Chondrocyte (in vitro differentiated cells): ENCODE measurements around the gene UTP20. TPM values are rescaled to one million over a fixed set of nuclear protein-coding genes. Genes with fewer than 3 reads are reported as not detected.

Experiments
- DNase-seq: peaks from one replicate; pipeline ENCODE4 v3.0.0; 2021; ENCODE audit warnings: mixed read lengths, low spot score
- H3K27ac Mint-ChIP-seq: one replicate; pipeline ENCODE4 v1.8.0; 2021; ENCODE audit warnings: mild to moderate bottlenecking, moderate library complexity, mixed read lengths; ENCODE audit not compliant: unreplicated experiment
- H3K27me3 Mint-ChIP-seq: 2 replicates; pipeline ENCODE4 v1.8.0; 2021; ENCODE audit warnings: low read depth, mixed read lengths
- H3K36me3 Mint-ChIP-seq: 2 replicates; pipeline ENCODE4 v1.8.0; 2021; ENCODE audit warnings: low read depth, mixed read lengths
- H3K4me1 Mint-ChIP-seq: 2 replicates; pipeline ENCODE4 v1.8.0; 2021; ENCODE audit warnings: low read depth, mild to moderate bottlenecking, mixed read lengths
- H3K4me3 Mint-ChIP-seq: one replicate; pipeline ENCODE4 v1.8.0; 2021; ENCODE audit warnings: mild to moderate bottlenecking, moderate library complexity, mixed read lengths; ENCODE audit not compliant: unreplicated experiment
- H3K9me3 Mint-ChIP-seq: 2 replicates; pipeline ENCODE4 v1.8.0; 2021; ENCODE audit warnings: low read depth, mixed read lengths
- total RNA-seq: library from RNA; stranded (reverse); gene quantifications from 3 replicates; pipeline ENCODE4 v1.2.1, GENCODE V29; 2021
- TF ChIP-seq, protein P1 (sequence below): fragments of 200-600 bp; sonication (generic); IDR thresholded peaks from 2 replicates; pipeline ENCODE4 v1.5.0; 2021; ENCODE audit warnings: antibody characterized with exemption, mild to moderate bottlenecking, moderate library complexity

The UTP20 gene
- total RNA-seq, 1 donor from 2014 or later = 9.4 TPM

DNA sequence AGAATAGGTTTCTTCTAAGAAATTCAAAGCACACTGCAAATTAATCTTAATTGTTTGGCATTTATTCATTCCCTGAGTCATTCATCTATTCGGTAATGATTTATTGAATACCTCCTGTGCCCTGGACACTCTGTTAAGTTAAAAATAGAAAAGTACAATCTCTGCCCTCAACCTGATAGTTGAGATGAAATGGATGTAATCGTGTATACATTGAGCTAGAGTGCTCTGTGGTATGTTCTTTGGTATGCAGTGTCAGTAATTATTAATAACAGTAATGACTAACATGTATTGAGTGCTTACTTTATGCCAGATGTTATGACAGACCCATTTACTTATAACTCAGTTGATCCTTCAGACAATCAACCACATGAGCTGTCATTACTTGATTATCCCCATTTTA is 47.6 kb downstream of the UTP20 start:
- Mint-ChIP-seq H3K4me3 (no peak overlapping the region), H3K36me3 (peaks cover 22% of the 10 kb centered on the region), H3K4me1 (no peaks in the 10 kb centered on the region), H3K27ac (no peak overlapping the region), H3K9me3 (no peaks in the 10 kb centered on the region), H3K27me3 (no peaks in the 10 kb centered on the region)
- TF ChIP-seq, protein P1, sequence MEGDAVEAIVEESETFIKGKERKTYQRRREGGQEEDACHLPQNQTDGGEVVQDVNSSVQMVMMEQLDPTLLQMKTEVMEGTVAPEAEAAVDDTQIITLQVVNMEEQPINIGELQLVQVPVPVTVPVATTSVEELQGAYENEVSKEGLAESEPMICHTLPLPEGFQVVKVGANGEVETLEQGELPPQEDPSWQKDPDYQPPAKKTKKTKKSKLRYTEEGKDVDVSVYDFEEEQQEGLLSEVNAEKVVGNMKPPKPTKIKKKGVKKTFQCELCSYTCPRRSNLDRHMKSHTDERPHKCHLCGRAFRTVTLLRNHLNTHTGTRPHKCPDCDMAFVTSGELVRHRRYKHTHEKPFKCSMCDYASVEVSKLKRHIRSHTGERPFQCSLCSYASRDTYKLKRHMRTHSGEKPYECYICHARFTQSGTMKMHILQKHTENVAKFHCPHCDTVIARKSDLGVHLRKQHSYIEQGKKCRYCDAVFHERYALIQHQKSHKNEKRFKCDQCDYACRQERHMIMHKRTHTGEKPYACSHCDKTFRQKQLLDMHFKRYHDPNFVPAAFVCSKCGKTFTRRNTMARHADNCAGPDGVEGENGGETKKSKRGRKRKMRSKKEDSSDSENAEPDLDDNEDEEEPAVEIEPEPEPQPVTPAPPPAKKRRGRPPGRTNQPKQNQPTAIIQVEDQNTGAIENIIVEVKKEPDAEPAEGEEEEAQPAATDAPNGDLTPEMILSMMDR = no peak
- DNase-seq = no peak

DNA sequence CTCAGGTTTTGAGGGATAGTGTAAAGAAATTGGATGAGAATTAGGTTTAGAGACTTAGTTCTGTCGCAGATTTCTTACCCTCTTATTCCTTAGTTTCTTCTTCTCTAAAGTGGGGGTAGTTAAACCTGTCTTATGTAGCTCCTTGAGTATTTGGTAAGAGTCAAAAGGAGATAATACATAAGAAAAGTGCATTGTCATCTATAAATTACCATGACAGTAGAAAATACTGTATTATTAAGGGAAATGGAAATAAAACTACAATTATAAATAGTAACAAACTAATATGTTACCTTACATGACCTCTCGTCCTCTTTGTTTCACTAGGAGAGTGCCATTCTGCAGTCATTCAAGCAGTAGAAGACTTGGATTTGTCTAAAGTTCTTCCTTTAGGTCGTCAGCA is 49.0 kb downstream of the UTP20 start:
- Mint-ChIP-seq H3K36me3 (peaks cover 22% of the 10 kb centered on the region), H3K27me3 (no peaks in the 10 kb centered on the region), H3K9me3 (no peaks in the 10 kb centered on the region), H3K27ac (no peak overlapping the region), H3K4me3 (no peak overlapping the region), H3K4me1 (no peaks in the 10 kb centered on the region)
- TF ChIP-seq, protein P1 = no peak
- no peak for DNase-seq

DNA sequence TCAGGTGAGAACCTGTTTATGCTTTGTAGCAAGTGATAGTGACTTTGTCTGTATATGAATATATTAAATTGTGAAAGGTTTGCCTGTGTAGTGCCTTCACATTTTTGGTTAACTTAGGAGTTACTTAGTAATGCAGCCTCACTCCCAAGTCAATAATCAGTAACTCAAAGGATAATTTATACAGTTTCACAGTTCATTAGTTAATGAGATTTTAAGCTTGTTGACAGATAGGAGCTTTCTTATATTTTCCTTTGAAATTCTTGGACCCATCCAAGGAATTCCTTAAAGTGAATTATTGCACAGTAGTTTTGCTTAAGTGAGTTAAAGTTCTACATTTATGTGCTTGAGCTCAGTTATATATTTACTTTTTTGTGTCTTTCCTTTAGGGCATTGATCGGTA is 50.7 kb downstream of the UTP20 start:
- no peak overlapping the region for H3K4me3 Mint-ChIP-seq
- no peaks in the 10 kb centered on the region for H3K27me3 Mint-ChIP-seq
- DNase-seq = no peak
- no peaks in the 10 kb centered on the region for H3K4me1 Mint-ChIP-seq
- TF ChIP-seq, protein P1 = no peak
- H3K27ac Mint-ChIP-seq = no peak overlapping the region
- H3K36me3 Mint-ChIP-seq = peaks cover 25% of the 10 kb centered on the region
- no peaks in the 10 kb centered on the region for H3K9me3 Mint-ChIP-seq

DNA sequence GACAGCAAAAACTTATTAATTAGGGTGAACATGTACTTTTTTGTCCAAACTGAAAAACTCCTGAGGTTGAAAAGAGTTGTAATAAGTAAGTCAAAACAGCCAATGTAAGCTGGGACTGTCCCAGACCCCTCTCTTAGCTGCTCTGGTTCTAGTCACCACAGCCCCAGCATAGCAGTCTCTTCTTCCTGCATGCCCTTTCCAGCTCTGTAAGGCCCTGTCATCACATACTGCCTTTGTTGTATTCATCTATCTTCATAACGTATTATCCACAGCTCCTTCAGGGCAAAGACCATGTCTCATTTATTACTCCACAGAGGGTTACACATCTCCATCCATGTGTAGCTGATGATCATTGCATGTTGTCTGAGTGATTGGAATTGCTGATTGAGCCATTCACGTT is 56.5 kb downstream of the UTP20 start:
- Mint-ChIP-seq H3K4me1 (no peaks in the 10 kb centered on the region), H3K36me3 (peaks cover 6% of the 10 kb centered on the region), H3K27ac (no peak overlapping the region), H3K9me3 (no peaks in the 10 kb centered on the region), H3K4me3 (no peak overlapping the region), H3K27me3 (no peaks in the 10 kb centered on the region)
- TF ChIP-seq, protein P1 = no peak
- no peak for DNase-seq

DNA sequence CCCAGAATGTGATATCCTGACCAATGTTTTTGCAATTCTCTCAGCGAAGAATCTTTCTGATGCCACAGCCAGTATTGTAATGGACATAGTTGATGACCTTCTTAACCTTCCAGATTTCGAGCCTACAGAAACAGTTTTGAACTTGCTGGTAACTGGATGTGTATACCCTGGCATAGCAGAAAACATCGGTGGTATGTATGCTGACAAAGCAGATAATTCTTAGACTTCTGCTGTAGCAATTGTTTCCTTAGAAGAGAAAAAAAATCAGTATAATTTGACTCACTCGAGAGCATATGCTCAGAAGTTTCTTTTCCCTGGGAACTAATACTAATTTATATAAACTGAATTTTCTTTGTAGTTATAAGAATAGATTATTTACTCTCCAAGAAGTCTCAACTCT is 58.2 kb downstream of the UTP20 start:
- DNase-seq = no peak
- H3K4me1 Mint-ChIP-seq = no peaks in the 10 kb centered on the region
- no peak overlapping the region for H3K4me3 Mint-ChIP-seq
- no peaks in the 10 kb centered on the region for H3K27me3 Mint-ChIP-seq
- TF ChIP-seq, protein P1 = no peak
- no peak overlapping the region for H3K27ac Mint-ChIP-seq
- no peaks in the 10 kb centered on the region for H3K9me3 Mint-ChIP-seq
- H3K36me3 Mint-ChIP-seq = peaks cover 3% of the 10 kb centered on the region
